ENCODE measurements around the gene GSS. TPM values are rescaled to one million over a fixed set of nuclear protein-coding genes. Genes with fewer than 3 reads are reported as not detected.

GSS gene
- total and polyA plus RNA-seq, 2 donors (not counting 3 experiments of a cell fraction or from before 2014, with no cell fraction given), result 47.9 to 65.1 TPM

DNA sequence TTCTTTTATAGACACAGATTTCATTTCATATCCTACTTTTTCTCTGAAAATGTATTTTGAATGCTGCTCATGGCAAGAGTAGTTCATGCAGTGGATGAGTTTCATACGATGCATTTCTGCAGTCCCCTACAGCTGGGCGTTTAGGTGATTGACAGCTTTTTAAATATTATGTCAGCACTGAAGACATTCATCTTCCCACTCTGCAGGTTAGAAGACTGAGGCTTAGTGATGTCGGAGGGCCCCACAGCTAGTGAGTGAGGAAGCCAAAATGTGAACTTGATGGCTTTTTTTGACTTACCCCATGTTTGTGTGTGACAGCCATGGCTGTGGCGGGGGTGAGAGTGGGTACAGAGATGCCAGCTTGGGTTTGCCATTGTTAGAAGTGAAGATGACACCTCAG lies 33.5 kb upstream of the GSS start:
- H3K27ac ChIP-seq (ENCODE audit: insufficient read depth, low read depth, low read length), result no peak overlapping the region
- no peak for FAIRE-seq
- no peaks in the 10 kb centered on the region for H4K20me1 ChIP-seq (replicated peaks; ENCODE audit: control insufficient read depth, extremely low read depth, insufficient read depth, low read length)
- peaks cover 0 to 1% of the 10 kb centered on the region in 2 experiments for H3K36me3 ChIP-seq (ENCODE audit: control insufficient read depth in 2 of 2, extremely low read depth in 1 of 2, insufficient read depth in 2 of 2, low read length in 2 of 2)
- no peak overlapping the region for H3K9ac ChIP-seq (replicated peaks; ENCODE audit: extremely low read depth, insufficient read depth, low read length)
- no peak overlapping the region for H3K4me3 ChIP-seq (replicated peaks in 1 of 3; ENCODE audit: insufficient read depth in 1 of 3, low read depth in 1 of 3, low read length in 3 of 3)
- no peaks in the 10 kb centered on the region for H3K27me3 ChIP-seq (ENCODE audit: control insufficient read depth in 2 of 2, insufficient read depth in 2 of 2, low read length in 2 of 2)
- DNase-seq (ENCODE audit: low read depth, low spot score), result no peak
- H3K4me2 ChIP-seq (ENCODE audit: insufficient read depth, low read length), result no peak overlapping the region
- intact Hi-C loops (cut with micrococcal nuclease), result no loop called here
- H3K4me1 ChIP-seq (ENCODE audit: control insufficient read depth, extremely low read depth, insufficient read depth, low read length), result no peaks in the 10 kb centered on the region
- no TSS peak for BruUV-seq (replicated peaks)
- no peaks in the 10 kb centered on the region for H3K79me2 ChIP-seq (ENCODE audit: control insufficient read depth, insufficient read depth, low read length)
- POLR2A ChIA-PET, result no interaction called here
- no peaks in the 10 kb centered on the region for H3K9me3 ChIP-seq (replicated peaks; ENCODE audit: control insufficient read depth, insufficient read depth, low read length)
- no peaks in the 10 kb centered on the region for H3K9me1 ChIP-seq (replicated peaks; ENCODE audit: control insufficient read depth, extremely low read depth, insufficient read depth, low read length)
- CTCF ChIA-PET, result interaction anchor here (1.2 to 5.7 kb wide), 2 partner anchors 18 to 114 kb away, joined by 3 to 71 read pairs; partner anchors contain the start of genes ACSS2 and GGT7
- TF ChIP-seq JUN (IDR thresholded peaks at IDR 0.05; ENCODE audit: borderline replicate concordance, insufficient read depth, insufficient read length, low read depth) (no peak), POLR2A (IDR thresholded peaks at IDR 0.05; ENCODE audit: low read depth, low read length) (no peak), POLR2AphosphoS5 (IDR thresholded peaks at IDR 0.05; ENCODE audit: insufficient read depth, low read depth, low read length) (no peak), EZH2 (IDR thresholded peaks at IDR 0.05; ENCODE audit: borderline replicate concordance, low read depth, low read length, severe bottlenecking) (no peak)
- TF ChIP-seq, protein P1, sequence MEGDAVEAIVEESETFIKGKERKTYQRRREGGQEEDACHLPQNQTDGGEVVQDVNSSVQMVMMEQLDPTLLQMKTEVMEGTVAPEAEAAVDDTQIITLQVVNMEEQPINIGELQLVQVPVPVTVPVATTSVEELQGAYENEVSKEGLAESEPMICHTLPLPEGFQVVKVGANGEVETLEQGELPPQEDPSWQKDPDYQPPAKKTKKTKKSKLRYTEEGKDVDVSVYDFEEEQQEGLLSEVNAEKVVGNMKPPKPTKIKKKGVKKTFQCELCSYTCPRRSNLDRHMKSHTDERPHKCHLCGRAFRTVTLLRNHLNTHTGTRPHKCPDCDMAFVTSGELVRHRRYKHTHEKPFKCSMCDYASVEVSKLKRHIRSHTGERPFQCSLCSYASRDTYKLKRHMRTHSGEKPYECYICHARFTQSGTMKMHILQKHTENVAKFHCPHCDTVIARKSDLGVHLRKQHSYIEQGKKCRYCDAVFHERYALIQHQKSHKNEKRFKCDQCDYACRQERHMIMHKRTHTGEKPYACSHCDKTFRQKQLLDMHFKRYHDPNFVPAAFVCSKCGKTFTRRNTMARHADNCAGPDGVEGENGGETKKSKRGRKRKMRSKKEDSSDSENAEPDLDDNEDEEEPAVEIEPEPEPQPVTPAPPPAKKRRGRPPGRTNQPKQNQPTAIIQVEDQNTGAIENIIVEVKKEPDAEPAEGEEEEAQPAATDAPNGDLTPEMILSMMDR (IDR thresholded peaks at IDR 0.05; ENCODE audit: extremely low read depth in 1 of 2, insufficient read depth in 1 of 2, low read depth in 1 of 2, low read length in 2 of 2), result no peak
- no peak overlapping the region for H2AFZ ChIP-seq (ENCODE audit: low read depth, low read length)
- dilution Hi-C loops (cut with MboI; ENCODE audit: extremely low pct_ligation_motif_present, low sequenced_read_pairs), result no loop called here

DNA sequence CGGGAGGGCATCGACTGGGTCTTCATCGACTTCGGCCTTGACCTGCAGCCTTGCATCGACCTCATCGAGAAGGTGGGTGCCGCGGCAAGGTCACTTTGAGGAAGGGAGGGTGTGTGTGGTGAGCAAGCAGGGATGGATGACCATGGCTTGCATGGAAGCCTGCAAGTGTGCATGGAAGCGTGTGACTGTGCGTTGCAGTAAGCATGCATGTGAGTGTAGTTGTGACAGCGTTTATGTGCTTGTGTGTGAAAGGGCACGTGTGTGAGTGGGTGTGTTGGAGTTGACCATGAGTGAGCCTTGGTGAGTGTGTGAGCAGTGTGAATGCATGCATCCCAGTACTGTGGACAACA lies 32.6 kb upstream of the GSS start:
- dilution Hi-C loops (cut with MboI; ENCODE audit: extremely low pct_ligation_motif_present, low sequenced_read_pairs) (no loop called here), intact Hi-C loops (cut with micrococcal nuclease) (no loop called here)
- H3K27me3 ChIP-seq (ENCODE audit: control insufficient read depth in 2 of 2, insufficient read depth in 2 of 2, low read length in 2 of 2), result peaks cover 5% of the 10 kb centered on the region in 2 experiments
- no peak overlapping the region for H3K27ac ChIP-seq (ENCODE audit: insufficient read depth, low read depth, low read length)
- no peaks in the 10 kb centered on the region for H3K9me1 ChIP-seq (replicated peaks; ENCODE audit: control insufficient read depth, extremely low read depth, insufficient read depth, low read length)
- no TSS peak for BruUV-seq (replicated peaks)
- H2AFZ ChIP-seq (ENCODE audit: low read depth, low read length), result no peak overlapping the region
- no peak overlapping the region for H3K4me3 ChIP-seq (replicated peaks in 1 of 3; ENCODE audit: insufficient read depth in 1 of 3, low read depth in 1 of 3, low read length in 3 of 3)
- FAIRE-seq (no peak), DNase-seq (ENCODE audit: low read depth, low spot score) (no peak)
- CTCF ChIA-PET, result interaction anchor here (1.2 to 5.7 kb wide), 2 partner anchors 17 to 113 kb away, joined by 3 to 71 read pairs; partner anchors contain the start of genes ACSS2 and GGT7
- H3K36me3 ChIP-seq (ENCODE audit: control insufficient read depth in 2 of 2, extremely low read depth in 1 of 2, insufficient read depth in 2 of 2, low read length in 2 of 2), result no peaks in the 10 kb centered on the region
- H3K4me2 ChIP-seq (ENCODE audit: insufficient read depth, low read length), result no peak overlapping the region
- H3K79me2 ChIP-seq (ENCODE audit: control insufficient read depth, insufficient read depth, low read length), result no peaks in the 10 kb centered on the region
- no peaks in the 10 kb centered on the region for H3K4me1 ChIP-seq (ENCODE audit: control insufficient read depth, extremely low read depth, insufficient read depth, low read length)
- H3K9ac ChIP-seq (replicated peaks; ENCODE audit: extremely low read depth, insufficient read depth, low read length), result no peak overlapping the region
- POLR2A ChIA-PET, result no interaction called here
- H3K9me3 ChIP-seq (replicated peaks; ENCODE audit: control insufficient read depth, insufficient read depth, low read length), result no peaks in the 10 kb centered on the region
- H4K20me1 ChIP-seq (replicated peaks; ENCODE audit: control insufficient read depth, extremely low read depth, insufficient read depth, low read length), result no peaks in the 10 kb centered on the region
- no peak for TF ChIP-seq FOS (IDR thresholded peaks at IDR 0.05; ENCODE audit: borderline replicate concordance, insufficient read depth, low read length)
- TF ChIP-seq, protein P1 (IDR thresholded peaks at IDR 0.05; ENCODE audit: extremely low read depth in 1 of 2, insufficient read depth in 1 of 2, low read depth in 1 of 2, low read length in 2 of 2), result no peak
- TF ChIP-seq GATA2 (IDR thresholded peaks at IDR 0.05; ENCODE audit: insufficient read depth, insufficient read length, low read depth, low read length), result no peak
- TF ChIP-seq POLR2AphosphoS5 (IDR thresholded peaks at IDR 0.05; ENCODE audit: insufficient read depth, low read depth, low read length), result no peak
- no peak for TF ChIP-seq JUN (IDR thresholded peaks at IDR 0.05; ENCODE audit: borderline replicate concordance, insufficient read depth, insufficient read length, low read depth)
- no peak for TF ChIP-seq EZH2 (IDR thresholded peaks at IDR 0.05; ENCODE audit: borderline replicate concordance, low read depth, low read length, severe bottlenecking)
- TF ChIP-seq POLR2A (IDR thresholded peaks at IDR 0.05; ENCODE audit: low read depth, low read length), result no peak
- no peak for TF ChIP-seq MYC (IDR thresholded peaks at IDR 0.05; ENCODE audit: low read depth, low read length)
- TF ChIP-seq, protein P2, sequence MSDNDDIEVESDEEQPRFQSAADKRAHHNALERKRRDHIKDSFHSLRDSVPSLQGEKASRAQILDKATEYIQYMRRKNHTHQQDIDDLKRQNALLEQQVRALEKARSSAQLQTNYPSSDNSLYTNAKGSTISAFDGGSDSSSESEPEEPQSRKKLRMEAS (IDR thresholded peaks at IDR 0.05; ENCODE audit: insufficient read depth, insufficient read length), result no peak

All from endothelial cell of umbilical vein (primary cell).